GM23338 (cell line): Measurements from ENCODE around the gene ANO4.

ENCODE experiments used
- CTCF ChIP-seq, 2 experiments: fragments of 200-600 bp in 1 of 2; sonication (generic) in 1 of 2; conservative IDR thresholded peaks; 2 replicates each; pipeline versions ENCODE4 v1.5.1 to v1.6.1; 2016 to 2017; ENCODE audit warnings: antibody characterized with exemption in 2 of 2, low read depth in 2 of 2, mild to moderate bottlenecking in 2 of 2, moderate library complexity in 1 of 2
- EZH2 ChIP-seq: fragments of 200-600 bp; sonication (generic); IDR thresholded peaks from one replicate; pipeline ENCODE4 v1.8.0; 2017; ENCODE audit warnings: antibody characterized with exemption, mild to moderate bottlenecking, low read depth; ENCODE audit not compliant: unreplicated experiment
- EZH2phosphoT487 ChIP-seq: fragments of 200-600 bp; sonication (generic); IDR thresholded peaks from one replicate; pipeline ENCODE4 v1.8.1; 2018; ENCODE audit warnings: antibody characterized with exemption; ENCODE audit not compliant: unreplicated experiment
- JUNB ChIP-seq: IDR thresholded peaks from one replicate; pipeline ENCODE4 v1.6.1; 2016; ENCODE audit warnings: antibody characterized with exemption; ENCODE audit not compliant: unreplicated experiment
- NANOG ChIP-seq: IDR thresholded peaks from 2 replicates; pipeline ENCODE4 v1.6.1; 2016; ENCODE audit warnings: antibody characterized with exemption, borderline replicate concordance
- POLR2AphosphoS5 ChIP-seq: IDR thresholded peaks from 2 replicates; pipeline ENCODE4 v1.6.1; 2016; ENCODE audit warnings: antibody characterized with exemption, low read depth
- ZNF114 ChIP-seq: fragments of 250-450 bp; sonication (Bioruptor Pico); IDR thresholded peaks from 2 replicates; pipeline ENCODE4 v1.5.0; 2020; ENCODE audit warnings: mild to moderate bottlenecking, moderate library complexity
- ZNF331 ChIP-seq: fragments of 250-450 bp; sonication (Bioruptor Pico); IDR thresholded peaks from 2 replicates; pipeline ENCODE4 v1.5.0; 2020; ENCODE audit warnings: low read depth, mild to moderate bottlenecking, moderate library complexity
- TF ChIP-seq, protein P1 (sequence below): IDR thresholded peaks from one replicate; pipeline ENCODE4 v1.6.1; 2018; ENCODE audit warnings: antibody characterized with exemption; ENCODE audit not compliant: unreplicated experiment
- TF ChIP-seq, protein P2 (sequence below): fragments of 250-450 bp; sonication (Bioruptor Pico); IDR thresholded peaks from 2 replicates; pipeline ENCODE4 v1.5.0; 2020; ENCODE audit warnings: mild to moderate bottlenecking, moderate library complexity

GRCh38 chr12:100982511-100983183, 188.1 kb downstream of the ANO4 start:
- TF ChIP-seq CTCF (conservative IDR thresholded peaks at IDR 0.05; ENCODE audit: low read depth in 2 of 2): no peak
- TF ChIP-seq JUNB: no peak
- TF ChIP-seq, protein P1, sequence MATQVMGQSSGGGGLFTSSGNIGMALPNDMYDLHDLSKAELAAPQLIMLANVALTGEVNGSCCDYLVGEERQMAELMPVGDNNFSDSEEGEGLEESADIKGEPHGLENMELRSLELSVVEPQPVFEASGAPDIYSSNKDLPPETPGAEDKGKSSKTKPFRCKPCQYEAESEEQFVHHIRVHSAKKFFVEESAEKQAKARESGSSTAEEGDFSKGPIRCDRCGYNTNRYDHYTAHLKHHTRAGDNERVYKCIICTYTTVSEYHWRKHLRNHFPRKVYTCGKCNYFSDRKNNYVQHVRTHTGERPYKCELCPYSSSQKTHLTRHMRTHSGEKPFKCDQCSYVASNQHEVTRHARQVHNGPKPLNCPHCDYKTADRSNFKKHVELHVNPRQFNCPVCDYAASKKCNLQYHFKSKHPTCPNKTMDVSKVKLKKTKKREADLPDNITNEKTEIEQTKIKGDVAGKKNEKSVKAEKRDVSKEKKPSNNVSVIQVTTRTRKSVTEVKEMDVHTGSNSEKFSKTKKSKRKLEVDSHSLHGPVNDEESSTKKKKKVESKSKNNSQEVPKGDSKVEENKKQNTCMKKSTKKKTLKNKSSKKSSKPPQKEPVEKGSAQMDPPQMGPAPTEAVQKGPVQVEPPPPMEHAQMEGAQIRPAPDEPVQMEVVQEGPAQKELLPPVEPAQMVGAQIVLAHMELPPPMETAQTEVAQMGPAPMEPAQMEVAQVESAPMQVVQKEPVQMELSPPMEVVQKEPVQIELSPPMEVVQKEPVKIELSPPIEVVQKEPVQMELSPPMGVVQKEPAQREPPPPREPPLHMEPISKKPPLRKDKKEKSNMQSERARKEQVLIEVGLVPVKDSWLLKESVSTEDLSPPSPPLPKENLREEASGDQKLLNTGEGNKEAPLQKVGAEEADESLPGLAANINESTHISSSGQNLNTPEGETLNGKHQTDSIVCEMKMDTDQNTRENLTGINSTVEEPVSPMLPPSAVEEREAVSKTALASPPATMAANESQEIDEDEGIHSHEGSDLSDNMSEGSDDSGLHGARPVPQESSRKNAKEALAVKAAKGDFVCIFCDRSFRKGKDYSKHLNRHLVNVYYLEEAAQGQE: no peak
- no peak for TF ChIP-seq ZNF331 (CRISPR knock-in tag)
- TF ChIP-seq EZH2: no peak
- TF ChIP-seq, protein P2, sequence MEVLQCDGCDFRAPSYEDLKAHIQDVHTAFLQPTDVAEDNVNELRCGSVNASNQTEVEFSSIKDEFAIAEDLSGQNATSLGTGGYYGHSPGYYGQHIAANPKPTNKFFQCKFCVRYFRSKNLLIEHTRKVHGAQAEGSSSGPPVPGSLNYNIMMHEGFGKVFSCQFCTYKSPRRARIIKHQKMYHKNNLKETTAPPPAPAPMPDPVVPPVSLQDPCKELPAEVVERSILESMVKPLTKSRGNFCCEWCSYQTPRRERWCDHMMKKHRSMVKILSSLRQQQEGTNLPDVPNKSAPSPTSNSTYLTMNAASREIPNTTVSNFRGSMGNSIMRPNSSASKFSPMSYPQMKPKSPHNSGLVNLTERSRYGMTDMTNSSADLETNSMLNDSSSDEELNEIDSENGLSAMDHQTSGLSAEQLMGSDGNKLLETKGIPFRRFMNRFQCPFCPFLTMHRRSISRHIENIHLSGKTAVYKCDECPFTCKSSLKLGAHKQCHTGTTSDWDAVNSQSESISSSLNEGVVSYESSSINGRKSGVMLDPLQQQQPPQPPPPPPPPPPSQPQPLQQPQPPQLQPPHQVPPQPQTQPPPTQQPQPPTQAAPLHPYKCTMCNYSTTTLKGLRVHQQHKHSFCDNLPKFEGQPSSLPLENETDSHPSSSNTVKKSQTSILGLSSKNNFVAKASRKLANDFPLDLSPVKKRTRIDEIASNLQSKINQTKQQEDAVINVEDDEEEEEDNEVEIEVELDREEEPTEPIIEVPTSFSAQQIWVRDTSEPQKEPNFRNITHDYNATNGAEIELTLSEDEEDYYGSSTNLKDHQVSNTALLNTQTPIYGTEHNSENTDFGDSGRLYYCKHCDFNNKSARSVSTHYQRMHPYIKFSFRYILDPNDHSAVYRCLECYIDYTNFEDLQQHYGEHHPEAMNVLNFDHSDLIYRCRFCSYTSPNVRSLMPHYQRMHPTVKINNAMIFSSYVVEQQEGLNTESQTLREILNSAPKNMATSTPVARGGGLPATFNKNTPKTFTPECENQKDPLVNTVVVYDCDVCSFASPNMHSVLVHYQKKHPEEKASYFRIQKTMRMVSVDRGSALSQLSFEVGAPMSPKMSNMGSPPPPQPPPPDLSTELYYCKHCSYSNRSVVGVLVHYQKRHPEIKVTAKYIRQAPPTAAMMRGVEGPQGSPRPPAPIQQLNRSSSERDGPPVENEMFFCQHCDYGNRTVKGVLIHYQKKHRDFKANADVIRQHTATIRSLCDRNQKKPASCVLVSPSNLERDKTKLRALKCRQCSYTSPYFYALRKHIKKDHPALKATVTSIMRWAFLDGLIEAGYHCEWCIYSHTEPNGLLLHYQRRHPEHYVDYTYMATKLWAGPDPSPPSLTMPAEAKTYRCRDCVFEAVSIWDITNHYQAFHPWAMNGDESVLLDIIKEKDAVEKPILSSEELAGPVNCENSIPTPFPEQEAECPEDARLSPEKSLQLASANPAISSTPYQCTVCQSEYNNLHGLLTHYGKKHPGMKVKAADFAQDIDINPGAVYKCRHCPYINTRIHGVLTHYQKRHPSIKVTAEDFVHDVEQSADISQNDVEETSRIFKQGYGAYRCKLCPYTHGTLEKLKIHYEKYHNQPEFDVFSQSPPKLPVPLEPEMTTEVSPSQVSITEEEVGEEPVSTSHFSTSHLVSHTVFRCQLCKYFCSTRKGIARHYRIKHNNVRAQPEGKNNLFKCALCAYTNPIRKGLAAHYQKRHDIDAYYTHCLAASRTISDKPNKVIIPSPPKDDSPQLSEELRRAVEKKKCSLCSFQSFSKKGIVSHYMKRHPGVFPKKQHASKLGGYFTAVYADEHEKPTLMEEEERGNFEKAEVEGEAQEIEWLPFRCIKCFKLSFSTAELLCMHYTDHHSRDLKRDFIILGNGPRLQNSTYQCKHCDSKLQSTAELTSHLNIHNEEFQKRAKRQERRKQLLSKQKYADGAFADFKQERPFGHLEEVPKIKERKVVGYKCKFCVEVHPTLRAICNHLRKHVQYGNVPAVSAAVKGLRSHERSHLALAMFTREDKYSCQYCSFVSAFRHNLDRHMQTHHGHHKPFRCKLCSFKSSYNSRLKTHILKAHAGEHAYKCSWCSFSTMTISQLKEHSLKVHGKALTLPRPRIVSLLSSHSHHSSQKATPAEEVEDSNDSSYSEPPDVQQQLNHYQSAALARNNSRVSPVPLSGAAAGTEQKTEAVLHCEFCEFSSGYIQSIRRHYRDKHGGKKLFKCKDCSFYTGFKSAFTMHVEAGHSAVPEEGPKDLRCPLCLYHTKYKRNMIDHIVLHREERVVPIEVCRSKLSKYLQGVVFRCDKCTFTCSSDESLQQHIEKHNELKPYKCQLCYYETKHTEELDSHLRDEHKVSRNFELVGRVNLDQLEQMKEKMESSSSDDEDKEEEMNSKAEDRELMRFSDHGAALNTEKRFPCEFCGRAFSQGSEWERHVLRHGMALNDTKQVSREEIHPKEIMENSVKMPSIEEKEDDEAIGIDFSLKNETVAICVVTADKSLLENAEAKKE (CRISPR knock-in tag): no peak
- TF ChIP-seq EZH2phosphoT487: no peak
- no peak for TF ChIP-seq NANOG
- TF ChIP-seq POLR2AphosphoS5: no peak
- TF ChIP-seq ZNF114: no peak
